ENCODE data around the gene CXCR4. TPM values are rescaled to one million over a fixed set of nuclear protein-coding genes. Genes with fewer than 3 reads are reported as not detected.
A peak's percentile ranks its signal among the peaks of the same experiment; 100 is the strongest.

The CXCR4 gene
- total and polyA plus RNA-seq, 11 donors = 1.1 to 21.3 (median 3.7) TPM

- Histone ChIP-seq H3K27ac (peak overlapping the region in 1 of 12 donors; percentile 87), H3K4me1 (peaks cover 0 to 84% (median 0%) of the 10 kb centered on the region in 12 donors)
- WGBS, 4 donors = 68 to 92% (median 79%) methylated on average over 2 of the region's 2 CpGs
Observed at GRCh38 chr2:136134126-136134525, 16.2 kb upstream of the CXCR4 start.

GRCh38 chr2:136133586-136133985 is 15.6 kb upstream of the CXCR4 start:
- 93 to 95% (median 95%) methylated on average over 4 to 5 of the region's 5 CpGs for WGBS, 4 donors
- TF ChIP-seq POLR2A (IDR thresholded peaks at IDR 0.05) (no peak), CTCF (IDR thresholded peaks at IDR 0.05) (no peak)
- H3K36me3 ChIP-seq = no peaks in the 10 kb centered on the region
- no peak for ATAC-seq
- no peak for DNase-seq
- H3K4me3 ChIP-seq = no peak overlapping the region
- H3K9me3 ChIP-seq = no peaks in the 10 kb centered on the region
- intact Hi-C loops (cut with DNase I) = no loop called here
- H3K27me3 ChIP-seq = no peaks in the 10 kb centered on the region
- peaks cover 0 to 78% (median 0%) of the 10 kb centered on the region in 12 donors for H3K4me1 ChIP-seq
- H3K27ac ChIP-seq = peak overlapping the region in 1 of 12 donors; percentile 87

More at GRCh38 chr2:136134126-136134525, 16.2 kb upstream of the CXCR4 start:
- intact Hi-C loops (cut with DNase I) = no loop called here
- TF ChIP-seq POLR2A (IDR thresholded peaks at IDR 0.05) = no peak
- TF ChIP-seq CTCF (IDR thresholded peaks at IDR 0.05) = no peak
- DNase-seq (no peak), ATAC-seq (no peak)
- no peaks in the 10 kb centered on the region for H3K9me3 ChIP-seq
- H3K4me3 ChIP-seq = no peak overlapping the region
- H3K27me3 ChIP-seq = no peaks in the 10 kb centered on the region
- H3K36me3 ChIP-seq = no peaks in the 10 kb centered on the region

- no peak for TF ChIP-seq POLR2A (IDR thresholded peaks at IDR 0.05)
- no peak for TF ChIP-seq CTCF (IDR thresholded peaks at IDR 0.05)
- Histone ChIP-seq H3K9me3 (no peaks in the 10 kb centered on the region), H3K4me1 (peaks cover 0 to 74% (median 0%) of the 10 kb centered on the region in 12 donors), H3K27ac (peak overlapping the region in 1 of 12 donors; percentile 87), H3K36me3 (no peaks in the 10 kb centered on the region), H3K4me3 (no peak overlapping the region), H3K27me3 (no peaks in the 10 kb centered on the region)
- DNase-seq (no peak), ATAC-seq (no peak)
- WGBS, 4 donors = 93 to 100% (median 96%) methylated on average over 1 of the region's 1 CpG; no CpG with 5 or more reads in 1 of the 4 donors
- intact Hi-C loops (cut with DNase I) = no loop called here
Observed at GRCh38 chr2:136133176-136133575, 15.2 kb upstream of the CXCR4 start.

GRCh38 chr2:136132825-136133155 is 14.8 kb upstream of the CXCR4 start:
- no peaks in the 10 kb centered on the region for H3K9me3 ChIP-seq
- no peaks in the 10 kb centered on the region for H3K27me3 ChIP-seq
- H3K27ac ChIP-seq = peak overlapping the region in 1 of 12 donors; percentile 87
- intact Hi-C loops (cut with DNase I) = no loop called here
- H3K36me3 ChIP-seq = no peaks in the 10 kb centered on the region
- H3K4me3 ChIP-seq = peak overlapping the region in 1 of 12 donors; percentile 17
- ATAC-seq (no peak), DNase-seq (no peak)
- H3K4me1 ChIP-seq = peaks cover 0 to 70% (median 0%) of the 10 kb centered on the region in 12 donors
- no peak for TF ChIP-seq POLR2A (IDR thresholded peaks at IDR 0.05)
- TF ChIP-seq CTCF (IDR thresholded peaks at IDR 0.05) = no peak
